Vagina (tissue), 2 donors: ENCODE data around the gene NDUFS2.

ENCODE experiments used
- CTCF ChIP-seq, 3 experiments: fragments of 450-650 bp in 2 of 3; fragments of 200-600 bp in 1 of 3; sonication (generic) in 1 of 3; IDR thresholded peaks; one replicate each; pipeline ENCODE4 v1.5.1; 2017 to 2019; ENCODE audit warnings: antibody characterized with exemption in 3 of 3, mild to moderate bottlenecking in 2 of 3, moderate library complexity in 2 of 3
- POLR2A ChIP-seq, 2 donors: fragments of 450-650 bp; IDR thresholded peaks; one replicate each; pipeline ENCODE4 v1.6.1; 2017; ENCODE audit warnings: antibody characterized with exemption in 2 of 2, mild to moderate bottlenecking in 2 of 2, moderate library complexity in 2 of 2

- TF ChIP-seq CTCF (IDR thresholded peaks at IDR 0.05) (no peak), POLR2A (IDR thresholded peaks at IDR 0.05) (no peak)
These were observed 6.1 kb upstream of the NDUFS2 start for GRCh38 chr1:161196111-161196510.
